C4-2B (cell line): ENCODE data around the gene OR2T6.
"Not testable (repeated sequence)": the region's sequence is repeated elsewhere in the genome, so short reads cannot be mapped to it uniquely, and the experiment has no call there.

Experiments used
- CTCF ChIP-seq: fragments of 450-650 bp; conservative IDR thresholded peaks from 2 replicates; pipeline ENCODE4 v1.5.1; 2017; ENCODE audit warnings: mild to moderate bottlenecking
- ZFX ChIP-seq: fragments of 450-650 bp; IDR thresholded peaks from 2 replicates; pipeline ENCODE4 v1.6.1; 2017

- TF ChIP-seq CTCF, ZFX: not testable (repeated sequence)
These were observed 56.1 kb downstream of the OR2T6 start for GRCh38 chr1:248431683-248432082.
